Peyer's patch (tissue), 4 donors: ENCODE measurements around the gene NPR3. TPM values are rescaled to one million over a fixed set of nuclear protein-coding genes. Genes with fewer than 3 reads are reported as not detected.

ENCODE experiments used
- DNase-seq, 3 donors: peaks; one replicate each; pipeline ENCODE4 v3.0.0-alpha.2; 2017 to 2019
- H3K27ac ChIP-seq, 4 donors: fragments of 200-600 bp; sonication (generic); one replicate each; pipeline ENCODE4 v1.5.1; 2016 to 2019
- H3K27me3 ChIP-seq, 2 donors: fragments of 200-600 bp; sonication (generic); one replicate each; pipeline ENCODE4 v1.5.1; 2019
- H3K36me3 ChIP-seq, 3 donors: fragments of 200-600 bp; sonication (generic); one replicate each; pipeline ENCODE4 v1.5.1; 2016 to 2019
- H3K4me1 ChIP-seq, 4 donors: fragments of 200-600 bp; sonication (generic); one replicate each; pipeline ENCODE4 v1.5.1; 2016 to 2019
- H3K4me3 ChIP-seq, 4 donors: fragments of 200-600 bp; sonication (generic); 1 replicate in 3 of 4; 2 replicates in 1 of 4; pipeline ENCODE4 v1.5.1; 2016 to 2019; ENCODE audit warnings: mild to moderate bottlenecking in 1 of 4
- H3K9me3 ChIP-seq, 4 donors: fragments of 200-600 bp; sonication (generic); one replicate each; pipeline ENCODE4 v1.5.1; 2016 to 2019; ENCODE audit warnings: mild to moderate bottlenecking in 1 of 4
- POLR2A ChIP-seq, 2 donors: fragments of 450-650 bp; IDR thresholded peaks; one replicate each; pipeline ENCODE4 v1.5.1; 2017; ENCODE audit warnings: antibody characterized with exemption in 2 of 2, mild to moderate bottlenecking in 2 of 2, moderate library complexity in 2 of 2
- total RNA-seq, 4 donors: library from RNA; depleted of rRNA; stranded (reverse); fragments of >200 nt; gene quantifications; one replicate each; pipeline ENCODE4 v1.1.0, GENCODE V29; 2016
- TF ChIP-seq, protein P1 (sequence below), 6 experiments: fragments of 450-650 bp in 4 of 6; fragments of 200-600 bp in 2 of 6; sonication (generic) in 1 of 6; IDR thresholded peaks; one replicate each; pipeline ENCODE4 v1.5.1; 2017 to 2019; ENCODE audit warnings: antibody characterized with exemption in 6 of 6, mild to moderate bottlenecking in 3 of 6, moderate library complexity in 1 of 6

NPR3 gene
- total RNA-seq, 4 donors from 2014 or later: 0.47 to 1.7 (median 1.2) TPM; not detected in 1

GRCh38 chr5:32686799-32687498 lies 24.2 kb upstream of the NPR3 start:
- TF ChIP-seq, protein P1, sequence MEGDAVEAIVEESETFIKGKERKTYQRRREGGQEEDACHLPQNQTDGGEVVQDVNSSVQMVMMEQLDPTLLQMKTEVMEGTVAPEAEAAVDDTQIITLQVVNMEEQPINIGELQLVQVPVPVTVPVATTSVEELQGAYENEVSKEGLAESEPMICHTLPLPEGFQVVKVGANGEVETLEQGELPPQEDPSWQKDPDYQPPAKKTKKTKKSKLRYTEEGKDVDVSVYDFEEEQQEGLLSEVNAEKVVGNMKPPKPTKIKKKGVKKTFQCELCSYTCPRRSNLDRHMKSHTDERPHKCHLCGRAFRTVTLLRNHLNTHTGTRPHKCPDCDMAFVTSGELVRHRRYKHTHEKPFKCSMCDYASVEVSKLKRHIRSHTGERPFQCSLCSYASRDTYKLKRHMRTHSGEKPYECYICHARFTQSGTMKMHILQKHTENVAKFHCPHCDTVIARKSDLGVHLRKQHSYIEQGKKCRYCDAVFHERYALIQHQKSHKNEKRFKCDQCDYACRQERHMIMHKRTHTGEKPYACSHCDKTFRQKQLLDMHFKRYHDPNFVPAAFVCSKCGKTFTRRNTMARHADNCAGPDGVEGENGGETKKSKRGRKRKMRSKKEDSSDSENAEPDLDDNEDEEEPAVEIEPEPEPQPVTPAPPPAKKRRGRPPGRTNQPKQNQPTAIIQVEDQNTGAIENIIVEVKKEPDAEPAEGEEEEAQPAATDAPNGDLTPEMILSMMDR (IDR thresholded peaks at IDR 0.05): no peak
- TF ChIP-seq POLR2A (IDR thresholded peaks at IDR 0.05): no peak

DNA sequence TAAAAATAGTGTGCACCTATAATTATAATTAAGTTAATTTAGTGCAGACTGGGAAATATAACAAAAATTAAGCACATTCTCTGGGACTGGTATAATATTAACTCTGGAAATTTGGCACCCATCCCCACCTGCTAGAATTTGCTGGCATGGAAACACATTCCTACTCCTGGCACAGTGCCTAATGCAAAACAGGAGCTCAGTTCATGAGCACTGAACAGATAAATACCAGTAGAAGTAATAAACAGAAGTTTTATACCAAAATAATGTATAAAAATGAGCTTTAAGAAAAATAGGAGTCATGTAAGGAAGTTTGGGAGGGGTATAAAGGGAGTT lies 23.7 kb upstream of the NPR3 start:
- Histone ChIP-seq H3K4me1 (no peaks in the 10 kb centered on the region), H3K36me3 (no peaks in the 10 kb centered on the region), H3K27ac (no peak overlapping the region), H3K9me3 (peaks cover 0 to 2% (median 0%) of the 10 kb centered on the region in 4 donors), H3K4me3 (no peak overlapping the region), H3K27me3 (no peaks in the 10 kb centered on the region)
- DNase-seq: no peak
- TF ChIP-seq POLR2A (IDR thresholded peaks at IDR 0.05): no peak
- TF ChIP-seq, protein P1 (IDR thresholded peaks at IDR 0.05): no peak

More at GRCh38 chr5:32686799-32687498, 24.2 kb upstream of the NPR3 start:
- Histone ChIP-seq H3K36me3 (no peaks in the 10 kb centered on the region), H3K27me3 (no peaks in the 10 kb centered on the region), H3K27ac (no peak overlapping the region), H3K9me3 (peaks cover 0 to 2% (median 0%) of the 10 kb centered on the region in 4 donors), H3K4me3 (no peak overlapping the region), H3K4me1 (no peaks in the 10 kb centered on the region)
- DNase-seq: no peak

- Histone ChIP-seq H3K4me1 (no peaks in the 10 kb centered on the region), H3K9me3 (peaks cover 0 to 2% (median 0%) of the 10 kb centered on the region in 4 donors), H3K27me3 (no peaks in the 10 kb centered on the region), H3K4me3 (no peak overlapping the region), H3K27ac (no peak overlapping the region), H3K36me3 (no peaks in the 10 kb centered on the region)
- DNase-seq: no peak
- TF ChIP-seq, protein P1 (IDR thresholded peaks at IDR 0.05): no peak
- TF ChIP-seq POLR2A (IDR thresholded peaks at IDR 0.05): no peak
Observed at GRCh38 chr5:32690153-32690552, 21.0 kb upstream of the NPR3 start.

- H3K4me3 ChIP-seq: no peak overlapping the region
- H3K36me3 ChIP-seq: no peaks in the 10 kb centered on the region
- no peaks in the 10 kb centered on the region for H3K27me3 ChIP-seq
- H3K4me1 ChIP-seq: no peaks in the 10 kb centered on the region
- no peak for DNase-seq
- TF ChIP-seq, protein P1 (IDR thresholded peaks at IDR 0.05): no peak
- no peak for TF ChIP-seq POLR2A (IDR thresholded peaks at IDR 0.05)
- peaks cover 0 to 2% (median 0%) of the 10 kb centered on the region in 4 donors for H3K9me3 ChIP-seq
- H3K27ac ChIP-seq: no peak overlapping the region
Observed at GRCh38 chr5:32690666-32691065, 20.5 kb upstream of the NPR3 start.

DNA sequence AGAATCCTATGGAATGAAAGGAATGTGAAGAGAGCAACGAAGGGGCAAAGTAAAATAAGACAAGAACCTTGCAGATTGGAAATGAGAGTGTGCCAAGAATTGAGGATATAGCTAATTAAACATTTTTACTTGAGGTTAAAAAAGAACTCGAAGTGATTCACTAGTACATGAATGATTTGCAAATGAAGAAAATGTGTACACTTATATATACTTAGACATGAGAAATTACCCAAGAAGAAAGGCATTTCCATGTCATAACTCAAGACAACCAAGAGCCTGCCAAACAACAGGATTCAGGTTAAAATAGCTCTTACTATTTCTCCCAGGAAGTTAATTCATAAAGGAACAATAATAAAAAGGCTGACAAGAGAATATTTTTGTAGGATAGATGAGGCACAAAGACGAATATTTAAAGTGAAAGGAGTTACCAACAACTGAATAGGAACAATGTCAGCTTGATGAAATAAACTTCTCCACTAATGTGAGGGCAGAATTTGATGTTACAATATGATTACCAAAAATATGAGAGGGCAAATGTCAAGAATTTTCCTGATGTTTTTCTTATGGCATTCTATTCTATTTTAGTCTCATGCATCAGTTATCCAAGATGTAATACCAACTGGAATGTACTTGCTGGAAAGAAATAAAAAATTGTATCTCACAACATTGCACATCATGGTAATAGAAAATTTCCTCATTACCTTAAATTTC lies 18.9 kb upstream of the NPR3 start:
- H3K27ac ChIP-seq: no peak overlapping the region
- no peak for DNase-seq
- H3K9me3 ChIP-seq: no peaks in the 10 kb centered on the region
- no peaks in the 10 kb centered on the region for H3K36me3 ChIP-seq
- no peak for TF ChIP-seq POLR2A (IDR thresholded peaks at IDR 0.05)
- TF ChIP-seq, protein P1 (IDR thresholded peaks at IDR 0.05): no peak
- no peak overlapping the region for H3K4me3 ChIP-seq
- H3K27me3 ChIP-seq: no peaks in the 10 kb centered on the region
- H3K4me1 ChIP-seq: no peaks in the 10 kb centered on the region
